GM12878 (cell line): ENCODE measurements around the gene TRAPPC2B. TPM values are rescaled to one million over a fixed set of nuclear protein-coding genes. Genes with fewer than 3 reads are reported as not detected.

ENCODE experiments used
- ATAC-seq: fragments of 200-7000 bp; cut with Tn5 transposase; 3 replicates; pipeline ENCODE4 v1.9.1; 2020; ENCODE audit warnings: mild to moderate bottlenecking, moderate library complexity
- BruUV-seq: library from RNA; stranded (reverse); fragments of 400-500 nt; replicated peaks from 2 replicates; lab custom pipeline; 2021; lab: Mats Ljungman, UMichigan
- CTCF ChIA-PET: fragments of 300-600 bp; sonication (Branson Sonifier 250); formaldehyde crosslinking; extraction: SDS; loops from one replicate; lab custom pipeline; 2021; ENCODE audit warnings: inconsistent platforms; lab: Yijun Ruan, JAX
- POLR2A ChIA-PET: fragments of 350-600 bp; formaldehyde crosslinking; extraction: SDS; loops from one replicate; lab custom pipeline; 2021; ENCODE audit warnings: inconsistent platforms; lab: Charles Lee
- RAD21 ChIA-PET: fragments of 300-600 bp; sonication (Branson Sonifier 250); formaldehyde crosslinking; loops from one replicate; lab custom pipeline; 2023; ENCODE audit warnings: antibody characterized with exemption; ENCODE audit not compliant: unreplicated experiment; lab: Charles Lee
- SMC1A ChIA-PET: fragments of 300-600 bp; sonication (Branson Sonifier 250); formaldehyde crosslinking; loops from one replicate; lab custom pipeline; 2023; ENCODE audit not compliant: unreplicated experiment, uncharacterized antibody; lab: Charles Lee
- DNase-seq: peaks from one replicate; pipeline ENCODE4 v3.0.0-alpha.2; 2011; ENCODE audit warnings: low read depth, low spot score
- FAIRE-seq: peaks from 3 replicates; lab custom pipeline; 2011; peaks lifted over from hg19 to GRCh38; lab: Jason Lieb, UNC
- H2AFZ ChIP-seq: 2 replicates; pipeline ENCODE4 v1.6.0; 2011; ENCODE audit warnings: low read depth, low read length, control low read depth; ENCODE audit not compliant: control insufficient read depth
- H3K27ac ChIP-seq: 2 replicates; pipeline ENCODE4 v1.5.1; 2011; ENCODE audit warnings: control low read depth; ENCODE audit not compliant: control insufficient read depth, insufficient read depth
- H3K27me3 ChIP-seq, 2 experiments: replicated peaks in 1 of 2; 2 replicates each; pipeline versions ENCODE4 v1.6.0 to v1.6.1; 2011; ENCODE audit warnings: low read length in 1 of 2; ENCODE audit not compliant: control insufficient read depth in 2 of 2, insufficient read depth in 2 of 2
- H3K36me3 ChIP-seq, 2 experiments: 2 replicates each; pipeline ENCODE4 v1.5.1; 2011; ENCODE audit warnings: low read length in 1 of 2; ENCODE audit not compliant: control insufficient read depth in 2 of 2, insufficient read depth in 2 of 2
- H3K4me1 ChIP-seq: 2 replicates; pipeline ENCODE4 v1.6.1; 2011; ENCODE audit warnings: mild to moderate bottlenecking, low read length, moderate library complexity, mixed read lengths; ENCODE audit not compliant: control insufficient read depth, insufficient read depth
- H3K4me2 ChIP-seq: 2 replicates; pipeline ENCODE4 v1.6.0; 2011; ENCODE audit warnings: control low read depth; ENCODE audit not compliant: control insufficient read depth, insufficient read depth
- H3K4me3 ChIP-seq: fragments of 200-600 bp; sonication (generic); 2 replicates; pipeline ENCODE4 v1.5.1; 2016
- H3K79me2 ChIP-seq: 2 replicates; pipeline ENCODE4 v1.6.0; 2011; ENCODE audit warnings: low read length; ENCODE audit not compliant: control insufficient read depth, insufficient read depth
- H3K9ac ChIP-seq: 2 replicates; pipeline ENCODE4 v1.8.0; 2011; ENCODE audit warnings: low read length, control low read depth, mixed read lengths; ENCODE audit not compliant: control insufficient read depth, insufficient read depth
- H3K9me3 ChIP-seq: replicated peaks from 3 replicates; pipeline ENCODE4 v1.5.1; 2011; ENCODE audit warnings: mild to moderate bottlenecking, low read length; ENCODE audit not compliant: control insufficient read depth, insufficient read depth
- H4K20me1 ChIP-seq: 2 replicates; pipeline ENCODE4 v1.6.0; 2011; ENCODE audit not compliant: control insufficient read depth, insufficient read depth
- CBX5 ChIP-seq: sonication (generic); IDR thresholded peaks from 2 replicates; pipeline ENCODE4 v1.6.1; 2016; ENCODE audit warnings: low read depth, moderate library complexity, mild to moderate bottlenecking, inconsistent platforms
- EED ChIP-seq: sonication (generic); IDR thresholded peaks from 2 replicates; pipeline ENCODE4 v1.6.1; 2016; ENCODE audit warnings: antibody characterized with exemption, low read depth
- GATAD2B ChIP-seq: fragments of 450-650 bp; conservative IDR thresholded peaks from 2 replicates; pipeline ENCODE4 v1.6.1; 2017; ENCODE audit warnings: low read depth, mild to moderate bottlenecking, moderate library complexity
- IRF4 ChIP-seq: IDR thresholded peaks from 2 replicates; pipeline ENCODE4 v1.6.1; 2011; ENCODE audit warnings: low read depth, low read length
- NR2C1 ChIP-seq: fragments of 450-650 bp; IDR thresholded peaks from 2 replicates; pipeline ENCODE4 v1.6.1; 2017; ENCODE audit warnings: antibody characterized with exemption, mild to moderate bottlenecking, moderate library complexity
- PAX8 ChIP-seq: fragments of 450-650 bp; IDR thresholded peaks from 2 replicates; pipeline ENCODE4 v1.6.1; 2017; ENCODE audit warnings: mild to moderate bottlenecking, moderate library complexity
- POLR2A ChIP-seq: IDR thresholded peaks from 2 replicates; pipeline ENCODE4 v1.6.1; 2011; ENCODE audit warnings: low read depth, mild to moderate bottlenecking, low read length
- RFX5 ChIP-seq: IDR thresholded peaks from 2 replicates; pipeline ENCODE4 v1.6.1; 2011; ENCODE audit warnings: low read depth, low read length, improper control_type of control experiment
- SMAD1 ChIP-seq: fragments of 450-650 bp; IDR thresholded peaks from 2 replicates; pipeline ENCODE4 v1.6.1; 2018; ENCODE audit warnings: mild to moderate bottlenecking, low read depth; ENCODE audit not compliant: partially characterized antibody
- TAF1 ChIP-seq: IDR thresholded peaks from 2 replicates; pipeline ENCODE4 v1.6.1; 2011; ENCODE audit warnings: mild to moderate bottlenecking, low read depth, low read length, borderline replicate concordance
- TCF7 ChIP-seq: IDR thresholded peaks from 2 replicates; pipeline ENCODE4 v1.6.1; 2014; ENCODE audit warnings: antibody characterized with exemption, borderline replicate concordance
- ZNF622 ChIP-seq: fragments of 450-650 bp; IDR thresholded peaks from 2 replicates; pipeline ENCODE4 v1.6.1; 2017; ENCODE audit warnings: mild to moderate bottlenecking, inconsistent platforms
- in situ Hi-C: fragments of 300-500 bp; cut with MboI; formaldehyde crosslinking; loops from 9 replicates; pipeline ENCODE4 v1.14.3; 2018; ENCODE audit warnings: mixed read lengths
- intact Hi-C: fragments of 100-400 bp; cut with micrococcal nuclease; formaldehyde crosslinking; loops from one replicate; pipeline ENCODE4 v1.14.2; 2022; ENCODE audit not compliant: unreplicated experiment
- polyA plus RNA-seq, 11 experiments: library from polyadenylated mRNA; depleted of rRNA in 4 of 11; unstranded in 6 of 11; stranded (reverse) in 5 of 11; fragments of >200 nt; fragmentation: Nextera tagmentation in 4 of 11; fragmentation: Illumina TruSeq in 1 of 11; extraction: Ambion mirVana in 4 of 11; extraction: Trizol in 1 of 11; gene quantifications; 1 replicate in 1 of 11; 2 replicates in 10 of 11; pipeline versions ENCODE4 v1.2.1 to v1.2.3, GENCODE V29; 2011 to 2016; ENCODE audit warnings: inconsistent platforms in 2 of 11, missing spikeins in 2 of 11, low read depth in 1 of 11
- total RNA-seq, 4 experiments: library from RNA; depleted of rRNA in 3 of 4; stranded (reverse); fragments of >200 nt in 3 of 4; fragmentation: Illumina TruSeq in 1 of 4; extraction: Trizol in 1 of 4; gene quantifications; 2 replicates each; pipeline versions ENCODE4 v1.2.1 to v1.2.3, GENCODE V29; 2013 to 2021
- TF ChIP-seq, protein P1 (sequence below): IDR thresholded peaks from 2 replicates; pipeline ENCODE4 v1.6.1; 2012; ENCODE audit warnings: improper control_type of control experiment, low read depth, low read length; ENCODE audit not compliant: insufficient replicate concordance
- TF ChIP-seq, protein P2 (sequence below): IDR thresholded peaks from 2 replicates; pipeline ENCODE4 v1.6.1; 2012; ENCODE audit warnings: low read depth, low read length, improper control_type of control experiment
- TF ChIP-seq, protein P3 (sequence below): fragments of 450-650 bp; IDR thresholded peaks from 2 replicates; pipeline ENCODE4 v1.6.1; 2018; ENCODE audit warnings: mild to moderate bottlenecking, low read depth, moderate library complexity; ENCODE audit not compliant: partially characterized antibody

Gene TRAPPC2B
- total and polyA plus RNA-seq, 10 of the 15 experiments (the other 5 are each of a cell fraction or from before 2014, with no cell fraction given) = 10.6 to 86.4 (median 25.6) TPM

DNA sequence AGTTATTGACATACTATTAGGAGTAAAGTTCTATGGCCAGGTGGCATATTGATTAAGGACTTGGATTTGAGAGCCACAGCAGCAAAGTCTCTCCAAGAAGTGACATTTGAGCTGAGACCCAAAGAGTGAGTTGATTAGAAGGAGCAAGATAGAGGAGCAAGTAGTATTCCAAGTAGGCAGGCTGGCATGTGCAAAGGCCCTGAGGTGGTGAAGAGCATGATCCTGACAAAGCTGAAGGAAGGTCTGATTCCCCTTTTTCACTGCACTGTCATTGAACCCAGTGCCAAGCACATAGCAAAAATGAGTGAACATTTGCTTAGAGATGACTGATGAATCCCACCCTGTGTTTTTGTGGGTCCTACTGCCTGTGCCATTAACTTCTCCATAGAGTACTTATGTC is 38.4 kb upstream of the TRAPPC2B start:
- ATAC-seq = no peak
- ChIA-PET SMC1A (interaction anchor here (0.6 kb wide), 1 partner anchor 26 kb away, joined by 3 read pairs; no protein-coding TSS in a partner anchor), POLR2A (no interaction called here), RAD21 (no interaction called here), CTCF (no interaction called here)
- Histone ChIP-seq H4K20me1 (no peaks in the 10 kb centered on the region), H3K79me2 (peaks cover 26% of the 10 kb centered on the region), H3K27me3 (no peaks in the 10 kb centered on the region), H3K27ac (no peak overlapping the region), H3K9me3 (peaks cover 4% of the 10 kb centered on the region), H3K9ac (no peak overlapping the region), H3K4me3 (no peak overlapping the region), H3K4me2 (no peak overlapping the region), H3K4me1 (peaks cover 3% of the 10 kb centered on the region; the same call in 1 of the 2 replicates), H2AFZ (no peak overlapping the region), H3K36me3 (peaks cover 13 to 35% of the 10 kb centered on the region in 2 experiments)
- FAIRE-seq = no peak
- TF ChIP-seq CBX5 (no peak), PAX8 (no peak), ZNF622 (no peak), EED (no peak), RFX5 (no peak), GATAD2B (no peak), NR2C1 (no peak), TCF7 (no peak), TAF1 (no peak), SMAD1 (no peak), IRF4 (no peak), POLR2A (no peak)
- TF ChIP-seq, protein P1, sequence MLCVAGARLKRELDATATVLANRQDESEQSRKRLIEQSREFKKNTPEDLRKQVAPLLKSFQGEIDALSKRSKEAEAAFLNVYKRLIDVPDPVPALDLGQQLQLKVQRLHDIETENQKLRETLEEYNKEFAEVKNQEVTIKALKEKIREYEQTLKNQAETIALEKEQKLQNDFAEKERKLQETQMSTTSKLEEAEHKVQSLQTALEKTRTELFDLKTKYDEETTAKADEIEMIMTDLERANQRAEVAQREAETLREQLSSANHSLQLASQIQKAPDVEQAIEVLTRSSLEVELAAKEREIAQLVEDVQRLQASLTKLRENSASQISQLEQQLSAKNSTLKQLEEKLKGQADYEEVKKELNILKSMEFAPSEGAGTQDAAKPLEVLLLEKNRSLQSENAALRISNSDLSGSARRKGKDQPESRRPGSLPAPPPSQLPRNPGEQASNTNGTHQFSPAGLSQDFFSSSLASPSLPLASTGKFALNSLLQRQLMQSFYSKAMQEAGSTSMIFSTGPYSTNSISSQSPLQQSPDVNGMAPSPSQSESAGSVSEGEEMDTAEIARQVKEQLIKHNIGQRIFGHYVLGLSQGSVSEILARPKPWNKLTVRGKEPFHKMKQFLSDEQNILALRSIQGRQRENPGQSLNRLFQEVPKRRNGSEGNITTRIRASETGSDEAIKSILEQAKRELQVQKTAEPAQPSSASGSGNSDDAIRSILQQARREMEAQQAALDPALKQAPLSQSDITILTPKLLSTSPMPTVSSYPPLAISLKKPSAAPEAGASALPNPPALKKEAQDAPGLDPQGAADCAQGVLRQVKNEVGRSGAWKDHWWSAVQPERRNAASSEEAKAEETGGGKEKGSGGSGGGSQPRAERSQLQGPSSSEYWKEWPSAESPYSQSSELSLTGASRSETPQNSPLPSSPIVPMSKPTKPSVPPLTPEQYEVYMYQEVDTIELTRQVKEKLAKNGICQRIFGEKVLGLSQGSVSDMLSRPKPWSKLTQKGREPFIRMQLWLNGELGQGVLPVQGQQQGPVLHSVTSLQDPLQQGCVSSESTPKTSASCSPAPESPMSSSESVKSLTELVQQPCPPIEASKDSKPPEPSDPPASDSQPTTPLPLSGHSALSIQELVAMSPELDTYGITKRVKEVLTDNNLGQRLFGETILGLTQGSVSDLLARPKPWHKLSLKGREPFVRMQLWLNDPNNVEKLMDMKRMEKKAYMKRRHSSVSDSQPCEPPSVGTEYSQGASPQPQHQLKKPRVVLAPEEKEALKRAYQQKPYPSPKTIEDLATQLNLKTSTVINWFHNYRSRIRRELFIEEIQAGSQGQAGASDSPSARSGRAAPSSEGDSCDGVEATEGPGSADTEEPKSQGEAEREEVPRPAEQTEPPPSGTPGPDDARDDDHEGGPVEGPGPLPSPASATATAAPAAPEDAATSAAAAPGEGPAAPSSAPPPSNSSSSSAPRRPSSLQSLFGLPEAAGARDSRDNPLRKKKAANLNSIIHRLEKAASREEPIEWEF = no peak
- TF ChIP-seq, protein P2, sequence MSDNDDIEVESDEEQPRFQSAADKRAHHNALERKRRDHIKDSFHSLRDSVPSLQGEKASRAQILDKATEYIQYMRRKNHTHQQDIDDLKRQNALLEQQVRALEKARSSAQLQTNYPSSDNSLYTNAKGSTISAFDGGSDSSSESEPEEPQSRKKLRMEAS = no peak
- TF ChIP-seq, protein P3, sequence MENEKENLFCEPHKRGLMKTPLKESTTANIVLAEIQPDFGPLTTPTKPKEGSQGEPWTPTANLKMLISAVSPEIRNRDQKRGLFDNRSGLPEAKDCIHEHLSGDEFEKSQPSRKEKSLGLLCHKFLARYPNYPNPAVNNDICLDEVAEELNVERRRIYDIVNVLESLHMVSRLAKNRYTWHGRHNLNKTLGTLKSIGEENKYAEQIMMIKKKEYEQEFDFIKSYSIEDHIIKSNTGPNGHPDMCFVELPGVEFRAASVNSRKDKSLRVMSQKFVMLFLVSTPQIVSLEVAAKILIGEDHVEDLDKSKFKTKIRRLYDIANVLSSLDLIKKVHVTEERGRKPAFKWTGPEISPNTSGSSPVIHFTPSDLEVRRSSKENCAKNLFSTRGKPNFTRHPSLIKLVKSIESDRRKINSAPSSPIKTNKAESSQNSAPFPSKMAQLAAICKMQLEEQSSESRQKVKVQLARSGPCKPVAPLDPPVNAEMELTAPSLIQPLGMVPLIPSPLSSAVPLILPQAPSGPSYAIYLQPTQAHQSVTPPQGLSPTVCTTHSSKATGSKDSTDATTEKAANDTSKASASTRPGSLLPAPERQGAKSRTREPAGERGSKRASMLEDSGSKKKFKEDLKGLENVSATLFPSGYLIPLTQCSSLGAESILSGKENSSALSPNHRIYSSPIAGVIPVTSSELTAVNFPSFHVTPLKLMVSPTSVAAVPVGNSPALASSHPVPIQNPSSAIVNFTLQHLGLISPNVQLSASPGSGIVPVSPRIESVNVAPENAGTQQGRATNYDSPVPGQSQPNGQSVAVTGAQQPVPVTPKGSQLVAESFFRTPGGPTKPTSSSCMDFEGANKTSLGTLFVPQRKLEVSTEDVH = no peak
- no TSS peak for BruUV-seq
- intact Hi-C loops = no loop called here
- in situ Hi-C loops = no loop called here
- no peak for DNase-seq
